Stimulated activated CD8-positive, alpha-beta memory T cell treated with anti-CD3 and anti-CD28 coated beads, Interleukin-7, amount 100 ng/mL, for 24 hours (primary cell): ENCODE measurements around the gene BECN2.
A peak's percentile ranks its signal among the peaks of the same experiment; 100 is the strongest.
"Not testable (repeated sequence)": the region's sequence is repeated elsewhere in the genome, so short reads cannot be mapped to it uniquely, and the experiment has no call there.

Experiments used
- DNase-seq: peaks from one replicate; pipeline ENCODE4 v3.0.0-alpha.2; 2020; ENCODE audit warnings: low read depth

BECN2 gene

GRCh38 chr1:241979071-241979470 is 21.5 kb downstream of the BECN2 start:
- no peak for DNase-seq

GRCh38 chr1:241979926-241980325 is 22.4 kb downstream of the BECN2 start:
- no peak for DNase-seq

GRCh38 chr1:241985787-241986186 is 28.2 kb downstream of the BECN2 start:
- DNase-seq: no peak

- DNase-seq: not testable (repeated sequence)
Observed at GRCh38 chr1:241988389-241988930, 30.9 kb downstream of the BECN2 start.

GRCh38 chr1:241990040-241990439 is 32.5 kb downstream of the BECN2 start:
- no peak for DNase-seq

GRCh38 chr1:241992734-241993133 is 35.2 kb downstream of the BECN2 start:
- no peak for DNase-seq

- no peak for DNase-seq
Observed at GRCh38 chr1:241994171-241994570, 36.6 kb downstream of the BECN2 start.

- DNase-seq: no peak
Observed at GRCh38 chr1:241997401-241997998, 39.9 kb downstream of the BECN2 start.

- peak; percentile 20 for DNase-seq
Observed at GRCh38 chr1:241998412-241998921, 40.9 kb downstream of the BECN2 start.

- no peak for DNase-seq
Observed at GRCh38 chr1:241999026-241999425, 41.5 kb downstream of the BECN2 start, which contains the start of gene MAP1LC3C. MAP1LC3C (minus strand) TSS chr1:241999098; CDS start chr1:241999008, 90 bp downstream.

GRCh38 chr1:242000434-242000833 is 42.9 kb downstream of the BECN2 start:
- no peak for DNase-seq

- no peak for DNase-seq
Observed at GRCh38 chr1:242002072-242002471, 44.5 kb downstream of the BECN2 start.

GRCh38 chr1:242002510-242002909 is 44.9 kb downstream of the BECN2 start:
- no peak for DNase-seq

- no peak for DNase-seq
Observed at GRCh38 chr1:242004751-242005495, 47.4 kb downstream of the BECN2 start.

- no peak for DNase-seq
Observed at GRCh38 chr1:242005866-242006535, 48.4 kb downstream of the BECN2 start.

- DNase-seq: no peak
Observed at GRCh38 chr1:242006976-242007375, 49.4 kb downstream of the BECN2 start.
